ENCODE results near the gene POTEF.

DNA sequence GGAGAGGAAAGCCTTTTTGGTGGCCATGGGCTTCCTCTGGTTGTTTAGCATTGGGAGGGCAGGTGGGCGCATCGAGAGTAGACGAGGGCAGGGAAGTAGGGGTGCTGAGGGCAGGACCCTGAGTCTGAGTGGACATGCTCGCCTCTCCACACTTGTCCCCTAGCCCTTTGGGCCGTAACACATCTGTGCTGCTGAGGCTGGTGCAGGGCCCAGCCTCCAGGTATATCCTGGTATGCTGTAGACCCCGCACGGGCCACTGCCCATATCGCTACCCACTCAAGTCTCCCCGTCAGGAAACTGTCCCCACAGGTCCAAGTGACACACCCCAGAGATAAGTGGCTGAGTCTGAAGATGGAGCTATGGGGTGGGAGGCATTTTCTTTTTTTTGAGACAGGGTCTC is 29.6 kb upstream of the POTEF start:
- TF ChIP-seq, protein P1, sequence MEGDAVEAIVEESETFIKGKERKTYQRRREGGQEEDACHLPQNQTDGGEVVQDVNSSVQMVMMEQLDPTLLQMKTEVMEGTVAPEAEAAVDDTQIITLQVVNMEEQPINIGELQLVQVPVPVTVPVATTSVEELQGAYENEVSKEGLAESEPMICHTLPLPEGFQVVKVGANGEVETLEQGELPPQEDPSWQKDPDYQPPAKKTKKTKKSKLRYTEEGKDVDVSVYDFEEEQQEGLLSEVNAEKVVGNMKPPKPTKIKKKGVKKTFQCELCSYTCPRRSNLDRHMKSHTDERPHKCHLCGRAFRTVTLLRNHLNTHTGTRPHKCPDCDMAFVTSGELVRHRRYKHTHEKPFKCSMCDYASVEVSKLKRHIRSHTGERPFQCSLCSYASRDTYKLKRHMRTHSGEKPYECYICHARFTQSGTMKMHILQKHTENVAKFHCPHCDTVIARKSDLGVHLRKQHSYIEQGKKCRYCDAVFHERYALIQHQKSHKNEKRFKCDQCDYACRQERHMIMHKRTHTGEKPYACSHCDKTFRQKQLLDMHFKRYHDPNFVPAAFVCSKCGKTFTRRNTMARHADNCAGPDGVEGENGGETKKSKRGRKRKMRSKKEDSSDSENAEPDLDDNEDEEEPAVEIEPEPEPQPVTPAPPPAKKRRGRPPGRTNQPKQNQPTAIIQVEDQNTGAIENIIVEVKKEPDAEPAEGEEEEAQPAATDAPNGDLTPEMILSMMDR (IDR thresholded peaks at IDR 0.05): no peak
- no peak for TF ChIP-seq POLR2A (IDR thresholded peaks at IDR 0.05)
- no peak for TF ChIP-seq POLR2AphosphoS5 (IDR thresholded peaks at IDR 0.05; ENCODE audit: insufficient read depth in 1 of 2, low read depth in 1 of 2)
